ENCODE data around the gene TNFSF9. TPM values are rescaled to one million over a fixed set of nuclear protein-coding genes. Genes with fewer than 3 reads are reported as not detected.

Gene TNFSF9
- total RNA-seq, 1 donor from 2014 or later: 0.28 TPM

Small RNA genes within 50 kb of the gene (small RNA-seq; reads per million reads assigned to genes)
- not detected for gene AC010503.2
- not detected for gene RF00019

Other genes with a start within 250 kb of the TNFSF9 start
- not detected in 2 replicates for gene ACER1, start 197.4 kb upstream of the TNFSF9 start, total RNA-seq (ENCODE audit: low replicate concordance)
- 28.0 and 73.6 TPM in 2 replicates for gene CLPP, start 169.5 kb upstream of the TNFSF9 start, total RNA-seq (ENCODE audit: low replicate concordance)
- gene ALKBH7, start 158.2 kb upstream of the TNFSF9 start, total RNA-seq (ENCODE audit: low replicate concordance): 19.7 and 94.7 TPM in 2 replicates
- 0.92 and 2.7 TPM in 2 replicates for gene PSPN, start 155.1 kb upstream of the TNFSF9 start, total RNA-seq (ENCODE audit: low replicate concordance)
- gene GTF2F1, start 137.9 kb upstream of the TNFSF9 start, total RNA-seq (ENCODE audit: low replicate concordance): 36.9 and 46.9 TPM in 2 replicates
- 136 and 283 TPM in 2 replicates for gene KHSRP, start 106.2 kb upstream of the TNFSF9 start, total RNA-seq (ENCODE audit: low replicate concordance)
- gene SLC25A41, start 97.3 kb upstream of the TNFSF9 start, total RNA-seq (ENCODE audit: low replicate concordance): 0.46 TPM in 1 of 2 replicates, not detected in the other
- gene SLC25A23, start 71.2 kb upstream of the TNFSF9 start, total RNA-seq (ENCODE audit: low replicate concordance): 16.0 and 57.2 TPM in 2 replicates
- gene CRB3, start 66.8 kb upstream of the TNFSF9 start, total RNA-seq (ENCODE audit: low replicate concordance): 1.2 and 1.3 TPM in 2 replicates
- 0.19 TPM in 1 of 2 replicates, not detected in the other for gene DENND1C, start 49.2 kb upstream of the TNFSF9 start, total RNA-seq (ENCODE audit: low replicate concordance)
- 2.4 and 7.3 TPM in 2 replicates for gene TUBB4A, start 28.7 kb upstream of the TNFSF9 start, total RNA-seq (ENCODE audit: low replicate concordance)
- 1.2 TPM in 1 of 2 replicates, not detected in the other for gene CD70, start 60.1 kb downstream of the TNFSF9 start, total RNA-seq (ENCODE audit: low replicate concordance)
- gene TNFSF14, start 139.1 kb downstream of the TNFSF9 start, total RNA-seq (ENCODE audit: low replicate concordance): not detected in 2 replicates
- gene C3, start 189.6 kb downstream of the TNFSF9 start, total RNA-seq (ENCODE audit: low replicate concordance): 0.25 and 1.5 TPM in 2 replicates
- gene GPR108, start 206.6 kb downstream of the TNFSF9 start, total RNA-seq (ENCODE audit: low replicate concordance): 38.3 and 55.3 TPM in 2 replicates
- gene TRIP10, start 208.7 kb downstream of the TNFSF9 start, total RNA-seq (ENCODE audit: low replicate concordance): 53.0 and 57.2 TPM in 2 replicates
- gene SH2D3A, start 236.4 kb downstream of the TNFSF9 start, total RNA-seq (ENCODE audit: low replicate concordance): 0.65 and 1.5 TPM in 2 replicates
- gene VAV1, start 241.7 kb downstream of the TNFSF9 start, total RNA-seq (ENCODE audit: low replicate concordance): 0.15 TPM in 1 of 2 replicates, not detected in the other